HepG2 (cell line): ENCODE measurements around the gene PLEKHD1. TPM values are rescaled to one million over a fixed set of nuclear protein-coding genes. Genes with fewer than 3 reads are reported as not detected.

Source experiments
- ATAC-seq: fragments of 200-7000 bp; cut with Tn5 transposase; 3 replicates; pipeline ENCODE4 v1.9.1; 2020; ENCODE audit warnings: mild to moderate bottlenecking, moderate library complexity
- BruUV-seq: library from RNA; stranded (reverse); fragments of 400-500 nt; replicated peaks from 2 replicates; lab custom pipeline; 2021; lab: Mats Ljungman, UMichigan
- CTCF ChIA-PET: fragments of 300-600 bp; formaldehyde crosslinking; extraction: SDS; loops from one replicate; lab custom pipeline; 2021; ENCODE audit warnings: low total read pairs, inconsistent platforms, low intra/inter-chr PET ratio; lab: Yijun Ruan, JAX
- POLR2A ChIA-PET: fragments of 350-600 bp; sonication (Branson Sonifier 250); formaldehyde crosslinking; loops from one replicate; lab custom pipeline; 2020; ENCODE audit warnings: antibody characterized with exemption, inconsistent platforms; lab: Yijun Ruan, JAX
- DNase-seq: peaks from one replicate; pipeline ENCODE4 v3.0.0-alpha.2; 2015; ENCODE audit warnings: low spot score
- FAIRE-seq: peaks from 3 replicates; lab custom pipeline; 2011; peaks lifted over from hg19 to GRCh38; lab: Jason Lieb, UNC
- H2AFZ ChIP-seq: one replicate; pipeline ENCODE4 v1.6.1; 2011; ENCODE audit warnings: low read length, inconsistent platforms
- H3K27ac ChIP-seq: fragments of 300-600 bp; 3 replicates; pipeline ENCODE4 v1.8.0; 2011; ENCODE audit warnings: mixed run types, mild to moderate bottlenecking, mixed read lengths, low read length, inconsistent platforms; ENCODE audit not compliant: insufficient read depth; ENCODE audit errors: extremely low read length
- H3K27me3 ChIP-seq, 2 experiments: fragments of 200-600 bp in 1 of 2; 2 replicates in 1 of 2; 3 replicates in 1 of 2; pipeline versions ENCODE4 v1.6.0 to v1.8.0; 2011; ENCODE audit warnings: low read length in 2 of 2, mild to moderate bottlenecking in 2 of 2, moderate library complexity in 2 of 2, inconsistent platforms in 1 of 2; ENCODE audit not compliant: insufficient read depth in 2 of 2, control insufficient read depth in 1 of 2
- H3K36me3 ChIP-seq, 2 experiments: fragments of 200-600 bp in 1 of 2; replicated peaks in 1 of 2; 2 replicates in 1 of 2; 3 replicates in 1 of 2; pipeline versions ENCODE4 v1.5.1 to v1.8.0; 2011; ENCODE audit warnings: low read length in 2 of 2, inconsistent platforms in 1 of 2; ENCODE audit not compliant: insufficient read depth in 2 of 2, control insufficient read depth in 1 of 2
- H3K4me1 ChIP-seq: 2 replicates; pipeline ENCODE4 v1.5.1; 2012; ENCODE audit warnings: low read length, inconsistent platforms; ENCODE audit not compliant: insufficient read depth
- H3K4me2 ChIP-seq: 2 replicates; pipeline ENCODE4 v1.6.0; 2011; ENCODE audit warnings: low read depth, low read length, inconsistent platforms
- H3K4me3 ChIP-seq, 3 experiments: fragments of 200-600 bp in 1 of 3; sonication (generic), shearing (Covaris generic) in 1 of 3; replicated peaks in 1 of 3; 2 replicates each; pipeline ENCODE4 v1.5.1; 2011 to 2016; ENCODE audit warnings: low read length in 3 of 3, inconsistent platforms in 2 of 3, low read depth in 2 of 3, mild to moderate bottlenecking in 2 of 3, control low read depth in 1 of 3, mixed read lengths in 1 of 3; ENCODE audit not compliant: insufficient read depth in 1 of 3
- H3K79me2 ChIP-seq: one replicate; pipeline ENCODE4 v1.6.1; 2011; ENCODE audit warnings: low read length, inconsistent platforms; ENCODE audit not compliant: insufficient read depth
- H3K9ac ChIP-seq: 2 replicates; pipeline ENCODE4 v1.6.0; 2011; ENCODE audit warnings: mild to moderate bottlenecking, low read depth, low read length, inconsistent platforms; ENCODE audit not compliant: insufficient read depth
- H3K9me3 ChIP-seq: 2 replicates; pipeline ENCODE4 v1.5.1; 2012; ENCODE audit warnings: mild to moderate bottlenecking, low read length
- H4K20me1 ChIP-seq: 2 replicates; pipeline ENCODE4 v1.6.0; 2011; ENCODE audit warnings: inconsistent platforms, mild to moderate bottlenecking, low read length, moderate library complexity; ENCODE audit not compliant: insufficient read depth
- CENPX ChIP-seq: sonication (generic); formaldehyde crosslinking; IDR thresholded peaks from 2 replicates; pipeline ENCODE4 v1.9.0; 2021; ENCODE audit warnings: mild to moderate bottlenecking, missing genetic modification reagents, moderate library complexity
- FOXA1 ChIP-seq, 2 experiments: fragments of 450-650 bp in 1 of 2; sonication (generic) in 1 of 2; formaldehyde crosslinking in 1 of 2; IDR thresholded peaks; 2 replicates each; pipeline versions ENCODE4 v1.4.0 to v1.6.1; 2016 to 2020; ENCODE audit warnings: missing genetic modification reagents in 1 of 2
- HES4 ChIP-seq: sonication (generic); formaldehyde crosslinking; IDR thresholded peaks from 2 replicates; pipeline ENCODE4 v1.9.0; 2021; ENCODE audit warnings: mild to moderate bottlenecking, missing genetic modification reagents, borderline replicate concordance
- KMT2A ChIP-seq: sonication (generic); formaldehyde crosslinking; IDR thresholded peaks from 2 replicates; pipeline ENCODE4 v1.4.0; 2020; ENCODE audit warnings: missing genetic modification reagents
- MTF2 ChIP-seq: sonication (generic); formaldehyde crosslinking; IDR thresholded peaks from 2 replicates; pipeline ENCODE4 v1.5.0; 2020; ENCODE audit warnings: missing genetic modification reagents, borderline replicate concordance
- NR2C2 ChIP-seq: sonication (generic); formaldehyde crosslinking; IDR thresholded peaks from 2 replicates; pipeline ENCODE4 v1.4.0; 2020; ENCODE audit warnings: missing genetic modification reagents, mild to moderate bottlenecking, moderate library complexity, borderline replicate concordance
- RARG ChIP-seq: sonication (generic); formaldehyde crosslinking; IDR thresholded peaks from 2 replicates; pipeline ENCODE4 v1.4.0; 2020; ENCODE audit warnings: low read depth, mild to moderate bottlenecking, missing genetic modification reagents
- TCF7L2 ChIP-seq: IDR thresholded peaks from 2 replicates; pipeline ENCODE4 v1.6.1; 2011; ENCODE audit warnings: mild to moderate bottlenecking, low read depth, low read length, moderate library complexity
- ZBTB4 ChIP-seq: sonication (generic); formaldehyde crosslinking; IDR thresholded peaks from 2 replicates; pipeline ENCODE4 v1.4.0; 2020; ENCODE audit warnings: missing genetic modification reagents, mild to moderate bottlenecking, borderline replicate concordance
- ZNF547 ChIP-seq: sonication (generic); formaldehyde crosslinking; IDR thresholded peaks from 2 replicates; pipeline ENCODE4 v1.5.1; 2020; ENCODE audit warnings: mild to moderate bottlenecking, missing genetic modification reagents
- ZNF549 ChIP-seq: sonication (generic); formaldehyde crosslinking; IDR thresholded peaks from 2 replicates; pipeline ENCODE4 v1.5.0; 2020; ENCODE audit warnings: missing genetic modification reagents
- ZNF598 ChIP-seq: sonication (generic); formaldehyde crosslinking; IDR thresholded peaks from 2 replicates; pipeline ENCODE4 v1.5.1; 2020; ENCODE audit warnings: mild to moderate bottlenecking, missing genetic modification reagents, borderline replicate concordance
- ZNF761 ChIP-seq: sonication (generic); formaldehyde crosslinking; conservative IDR thresholded peaks from 2 replicates; pipeline ENCODE4 v1.4.0; 2020; ENCODE audit warnings: mild to moderate bottlenecking, missing genetic modification reagents
- WGBS: methylation state at CpG from one replicate; pipeline ENCODE4 v1.1.6; 2017; ENCODE audit warnings: low lambda C conversion rate; 5-methylcytosine and 5-hydroxymethylcytosine counted together
- in situ Hi-C: cut with HindIII; loops from 2 replicates; pipeline ENCODE4 v1.10.0; 2017; ENCODE audit warnings: low pct_unique_long_range_greater_than_20kb; ENCODE audit not compliant: extremely low pct_ligation_motif_present
- intact Hi-C: fragments of 100-400 bp; cut with micrococcal nuclease; formaldehyde crosslinking; loops from one replicate; pipeline ENCODE4 v1.10.0; 2022; ENCODE audit not compliant: unreplicated experiment
- polyA plus RNA-seq, 8 experiments: library from polyadenylated mRNA; depleted of rRNA in 3 of 8; stranded (reverse) in 7 of 8; unstranded in 1 of 8; fragments of >200 nt; fragmentation: Illumina TruSeq in 4 of 8; extraction: Trizol in 4 of 8; gene quantifications; 2 replicates each; pipeline versions ENCODE4 v1.2.1 to v1.2.3, GENCODE V29; 2011 to 2016; ENCODE audit warnings: low read depth in 4 of 8, missing spikeins in 1 of 8, mixed read lengths in 1 of 8; ENCODE audit not compliant: insufficient read depth in 1 of 8
- total RNA-seq, 5 experiments: library from RNA; depleted of rRNA; stranded (reverse); fragments of >200 nt; fragmentation: Illumina TruSeq; extraction: Trizol; gene quantifications; 2 replicates each; pipeline ENCODE4 v1.2.3, GENCODE V29; 2016; ENCODE audit warnings: low read depth in 1 of 5
- TF ChIP-seq, protein P1 (sequence below): sonication (generic); IDR thresholded peaks from 2 replicates; pipeline ENCODE4 v1.6.1; 2016; ENCODE audit warnings: low read depth, borderline replicate concordance

PLEKHD1 gene
- total and polyA plus RNA-seq, 2 of the 13 experiments (the other 11 are each of a cell fraction or from before 2014, with no cell fraction given), result 0.01 TPM; not detected in 1

DNA sequence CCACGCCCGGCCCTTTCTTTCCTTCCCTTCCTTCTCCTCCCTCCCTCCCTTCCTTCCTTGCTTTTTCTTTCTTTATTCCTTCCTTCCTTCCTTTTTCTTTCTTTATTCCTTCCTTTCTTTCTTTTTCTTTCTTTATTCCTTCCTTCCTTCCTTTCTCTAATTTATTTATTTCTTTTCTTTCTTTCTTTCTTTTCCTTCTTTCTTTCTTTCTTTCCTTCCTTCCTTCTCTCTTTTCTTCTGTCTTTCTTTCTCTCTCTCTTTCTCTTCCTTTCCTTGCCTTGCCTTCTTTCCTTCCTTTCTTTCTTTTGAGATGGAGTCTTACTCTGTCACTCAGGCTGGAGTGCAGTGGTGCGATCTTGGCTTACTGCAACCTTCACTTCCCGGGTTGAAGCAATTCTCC lies 74.2 kb downstream of the PLEKHD1 start (continued):
- TF ChIP-seq, protein P1, sequence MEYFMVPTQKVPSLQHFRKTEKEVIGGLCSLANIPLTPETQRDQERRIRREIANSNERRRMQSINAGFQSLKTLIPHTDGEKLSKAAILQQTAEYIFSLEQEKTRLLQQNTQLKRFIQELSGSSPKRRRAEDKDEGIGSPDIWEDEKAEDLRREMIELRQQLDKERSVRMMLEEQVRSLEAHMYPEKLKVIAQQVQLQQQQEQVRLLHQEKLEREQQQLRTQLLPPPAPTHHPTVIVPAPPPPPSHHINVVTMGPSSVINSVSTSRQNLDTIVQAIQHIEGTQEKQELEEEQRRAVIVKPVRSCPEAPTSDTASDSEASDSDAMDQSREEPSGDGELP, result no peak
- TF ChIP-seq KMT2A (CRISPR knock-in tag) (no peak), TCF7L2 (no peak), CENPX (CRISPR knock-in tag) (no peak), ZNF598 (no peak), ZNF761 (CRISPR knock-in tag) (no peak)

GRCh38 chr14:69559581-69560011 lies 75.1 kb downstream of the PLEKHD1 start:
- BruUV-seq, result no TSS peak
- Histone ChIP-seq H3K4me2 (no peak overlapping the region), H3K36me3 (no peaks in the 10 kb centered on the region), H3K9me3 (no peaks in the 10 kb centered on the region), H3K9ac (no peak overlapping the region), H4K20me1 (no peaks in the 10 kb centered on the region), H2AFZ (no peak overlapping the region), H3K79me2 (no peaks in the 10 kb centered on the region), H3K27ac (no peak overlapping the region), H3K4me3 (no peak overlapping the region), H3K4me1 (no peaks in the 10 kb centered on the region), H3K27me3 (peaks cover 0 to 48% of the 10 kb centered on the region in 2 experiments)
- intact Hi-C loops (no loop called here), in situ Hi-C loops (no loop called here)
- 0% methylated on average over 6 of the region's 6 CpGs for WGBS
- CTCF ChIA-PET, result no interaction called here
- peak; percentile 47; the same call in 2 of the 3 replicates for ATAC-seq
- DNase-seq, result no peak
- no peak for FAIRE-seq
- POLR2A ChIA-PET, result no interaction called here
- TF ChIP-seq FOXA1 (IDR thresholded peaks at IDR 0.05), result no peak
- no peak for TF ChIP-seq FOXA1 (CRISPR knock-in tag; IDR thresholded peaks at IDR 0.05)
- TF ChIP-seq RARG (CRISPR knock-in tag), result no peak
- TF ChIP-seq ZNF549 (CRISPR knock-in tag), result no peak
- TF ChIP-seq ZNF547, result no peak
- no peak for TF ChIP-seq MTF2 (CRISPR knock-in tag)
- no peak for TF ChIP-seq ZBTB4
- TF ChIP-seq HES4, result no peak
- TF ChIP-seq NR2C2 (CRISPR knock-in tag), result no peak
